Heart left ventricle (tissue), 16 donors: ENCODE data around the gene TMEM175. TPM values are rescaled to one million over a fixed set of nuclear protein-coding genes. Genes with fewer than 3 reads are reported as not detected.
A peak's percentile ranks its signal among the peaks of the same experiment; 100 is the strongest.

Experiments
- ATAC-seq, 4 donors: fragments of 200-7000 bp; cut with Tn5 transposase; one replicate each; pipeline ENCODE4 v1.9.1; 2020 to 2022; ENCODE audit warnings: moderate library complexity in 4 of 4, mild to moderate bottlenecking in 3 of 4, moderate number of reproducible peaks in 1 of 4
- DNase-seq, 5 donors: peaks; one replicate each; pipeline ENCODE4 v3.0.0-alpha.2; 2020
- H3K27ac ChIP-seq, 12 donors: fragments of 200-600 bp; sonication (generic) in 4 of 12; one replicate each; pipeline versions ENCODE4 v1.5.0 to v1.8.0; 2016 to 2022; ENCODE audit warnings: mild to moderate bottlenecking in 2 of 12
- H3K27me3 ChIP-seq, 9 donors: fragments of 200-600 bp; sonication (generic) in 2 of 9; one replicate each; pipeline versions ENCODE4 v1.5.1 to v1.8.0; 2016 to 2022; ENCODE audit warnings: mild to moderate bottlenecking in 3 of 9
- H3K36me3 ChIP-seq, 9 donors: fragments of 200-600 bp; sonication (generic) in 2 of 9; one replicate each; pipeline versions ENCODE4 v1.5.0 to v1.8.0; 2018 to 2022; ENCODE audit warnings: mild to moderate bottlenecking in 2 of 9
- H3K4me1 ChIP-seq, 12 donors: fragments of 200-600 bp; sonication (generic) in 4 of 12; one replicate each; pipeline versions ENCODE4 v1.5.0 to v1.8.0; 2016 to 2022; ENCODE audit warnings: mild to moderate bottlenecking in 3 of 12
- H3K4me3 ChIP-seq, 12 donors: fragments of 200-600 bp; sonication (generic) in 4 of 12; one replicate each; pipeline versions ENCODE4 v1.5.0 to v1.8.0; 2017 to 2022; ENCODE audit warnings: mild to moderate bottlenecking in 9 of 12, moderate library complexity in 4 of 12
- H3K9me3 ChIP-seq, 12 donors: fragments of 200-600 bp; sonication (generic) in 4 of 12; one replicate each; pipeline versions ENCODE4 v1.5.0 to v1.8.0; 2016 to 2022; ENCODE audit warnings: mild to moderate bottlenecking in 1 of 12
- CTCF ChIP-seq, 12 donors: fragments of 200-600 bp; sonication (generic) in 4 of 12; IDR thresholded peaks; one replicate each; pipeline versions ENCODE4 v1.5.0 to v1.8.0; 2018 to 2022; ENCODE audit warnings: antibody characterized with exemption in 12 of 12, mild to moderate bottlenecking in 5 of 12
- POLR2A ChIP-seq, 2 donors: fragments of 450-650 bp; IDR thresholded peaks; one replicate each; pipeline ENCODE4 v1.6.1; 2017; ENCODE audit warnings: antibody characterized with exemption in 2 of 2, mild to moderate bottlenecking in 2 of 2, moderate library complexity in 2 of 2
- WGBS, 4 donors: extraction: QIAGEN DNeasy Blood & Tissue Kit in 2 of 4; methylation state at CpG; one replicate each; pipeline versions ENCODE4 v1.1.5 to v1.1.7; 2013 to 2018; 5-methylcytosine and 5-hydroxymethylcytosine counted together
- intact Hi-C, 10 donors: fragments of 100-400 bp; cut with DNase I; formaldehyde crosslinking; loops; one replicate each; pipeline versions ENCODE4 v1.11.1 to v1.14.2; 2022
- polyA plus RNA-seq, 2 donors: library from polyadenylated mRNA; stranded (reverse); fragments of 200-250 nt; gene quantifications; one replicate each; pipeline ENCODE4 v1.2.3, GENCODE V29; 2013
- total RNA-seq, 9 donors: library from RNA; depleted of rRNA in 2 of 9; stranded (reverse); fragments of >200 nt in 2 of 9; fragmentation: NEBNext Ultra II Directional in 3 of 9; extraction: Animal tissue kit (Norgen Biotek cat#: 25700) in 3 of 9; gene quantifications; one replicate each; pipeline versions ENCODE4 v1.1.0 to v1.2.4, GENCODE V29; 2016 to 2023
- donor health status: ischemic (EF 13 %, LVEDD 7.1; RV severe dilation, severe dysfunction).
- donor health status: healthy with polysubstance abuse.
- donor health status: DM: no; HTN: yes; CAD: no.
- donor health status: DM: no; HTN: no; CAD: no.
- donor health status: ischemic (EF 25% LVEDD 6.9; RV normal size, moderate dysfunction).
- donor health status: ischemic (EF 25% LVEDD 5.7; RV mildly dilated, moderate dysfunction).
- donor health status: healthy.
- donor health status: DM: yes; HTN: yes; CAD: no.
- donor health status: ischemic (EF 35%, LVEDD 5.7; RV mildly dilated, moderate dysfunction).
- donor health status: nonischemic (EF 11% LVEDD 7.7; RV severe dilation, severe dysfunction).
- donor health status: DM: yes; HTN: yes; CAD: no.
- donor health status: PGD.
- donor health status: ischemic (EF 29% LVEDD 5.4; RV normal size, mild dysfunction).
- donor health status: nonischemic (EF 23%, LVEDD 6.1; RV moderate dilation, normal function).

The TMEM175 gene
- total and polyA plus RNA-seq, 11 donors, result 14.2 to 34.6 (median 20.1) TPM

DNA sequence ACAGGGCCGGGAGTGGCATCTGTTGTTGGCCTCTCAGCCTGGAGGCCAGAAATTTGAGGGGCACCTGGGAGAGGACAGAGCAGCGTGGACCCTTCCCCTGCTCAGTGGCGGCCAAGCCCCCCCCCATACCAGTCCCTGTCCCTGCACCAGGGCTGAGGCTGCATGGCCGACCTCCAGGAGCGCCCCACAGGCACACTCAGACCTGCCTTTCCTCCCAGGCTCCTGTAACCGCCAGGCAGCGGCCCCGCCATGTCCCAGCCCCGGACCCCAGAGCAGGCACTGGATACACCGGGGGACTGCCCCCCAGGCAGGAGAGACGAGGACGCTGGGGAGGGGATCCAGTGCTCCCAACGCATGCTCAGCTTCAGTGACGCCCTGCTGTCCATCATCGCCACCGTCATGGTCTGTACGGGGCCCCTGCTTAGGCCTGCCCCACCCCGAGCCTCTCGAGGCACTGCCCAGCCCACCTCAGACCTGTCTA is 15.3 kb downstream of the TMEM175 start:
- H3K4me1 ChIP-seq, result peaks cover 0 to 18% (median 0%) of the 10 kb centered on the region in 12 donors
- no peaks in the 10 kb centered on the region for H3K27me3 ChIP-seq
- H3K4me3 ChIP-seq, result no peak overlapping the region
- H3K27ac ChIP-seq, result no peak overlapping the region
- peaks cover 0 to 19% (median 8%) of the 10 kb centered on the region in 9 donors for H3K36me3 ChIP-seq
- ATAC-seq (no peak), DNase-seq (peak in 2 of 5 donors; percentile 14 to 21)
- intact Hi-C loops, result no loop called here
- no peaks in the 10 kb centered on the region for H3K9me3 ChIP-seq
- TF ChIP-seq CTCF (IDR thresholded peaks at IDR 0.05) (no peak), POLR2A (IDR thresholded peaks at IDR 0.05) (no peak)
- WGBS, 4 donors, result 92 to 95% (median 93%) methylated on average over 18 to 19 of the region's 19 CpGs

DNA sequence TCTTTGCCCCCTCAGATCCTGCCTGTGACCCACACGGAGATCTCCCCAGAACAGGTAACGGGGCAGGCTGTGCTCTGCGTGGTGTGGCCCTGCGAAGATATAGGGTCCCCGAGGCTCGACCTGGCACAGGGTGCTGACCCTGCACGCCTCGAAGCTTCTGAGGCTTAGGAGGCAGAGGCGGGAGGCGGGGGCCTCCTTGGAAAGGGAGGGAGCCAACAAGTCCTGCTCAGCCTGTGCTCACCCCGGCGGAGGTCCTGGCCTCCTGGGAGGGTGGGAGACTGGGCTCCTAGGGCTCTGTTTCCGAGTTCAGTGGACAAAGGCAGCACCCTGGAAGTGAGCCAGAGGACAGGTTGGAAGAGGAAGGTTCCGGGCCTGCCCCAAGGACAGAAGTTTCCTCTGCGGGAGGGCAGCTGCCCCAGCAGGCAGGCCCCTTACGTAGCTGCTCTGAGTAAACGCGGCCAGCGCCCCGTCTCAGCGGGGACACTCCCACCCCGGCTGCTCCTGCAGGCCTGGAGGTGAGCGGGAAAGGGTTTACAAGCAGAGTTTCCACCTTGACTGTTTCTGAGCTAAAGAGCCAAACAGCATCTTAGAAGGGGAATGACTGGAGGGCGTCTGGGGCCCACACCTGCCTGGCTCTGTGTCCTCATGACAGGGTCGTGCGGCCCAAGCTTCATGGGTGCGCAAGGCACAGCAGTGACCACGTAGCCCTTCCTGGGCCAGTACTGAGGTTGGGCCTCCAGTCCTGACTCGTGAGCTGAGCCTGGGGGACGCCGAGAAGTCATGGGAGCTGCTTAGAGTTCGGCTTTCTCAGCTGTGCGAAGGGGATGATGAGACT is 16.1 kb downstream of the TMEM175 start:
- intact Hi-C loops, result no loop called here
- TF ChIP-seq POLR2A (IDR thresholded peaks at IDR 0.05) (no peak), CTCF (IDR thresholded peaks at IDR 0.05) (no peak)
- peak in 3 of 5 donors; percentile 19 to 31 (median 28) for DNase-seq

DNA sequence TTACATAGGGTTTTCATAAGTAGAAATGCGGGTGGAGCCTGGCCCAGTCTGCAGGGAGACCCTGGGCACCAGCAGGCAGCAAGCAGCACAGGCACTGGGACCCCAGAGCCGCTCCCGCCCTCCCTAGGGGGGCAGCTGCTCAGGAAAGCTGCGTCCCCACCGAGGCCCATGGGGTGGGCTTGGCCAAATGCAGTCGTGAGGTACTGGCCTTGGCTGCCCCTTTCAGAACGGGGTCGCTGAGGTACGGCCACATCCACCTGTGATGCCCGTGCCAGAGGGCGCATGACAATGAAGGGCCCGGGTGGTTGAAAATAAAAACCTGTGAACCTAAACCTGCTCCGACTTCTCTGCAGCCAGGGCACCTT is 16.7 kb downstream of the TMEM175 start:
- Histone ChIP-seq H3K27ac (no peak overlapping the region), H3K27me3 (no peaks in the 10 kb centered on the region), H3K36me3 (peaks cover 0 to 21% (median 7%) of the 10 kb centered on the region in 9 donors), H3K4me3 (no peak overlapping the region), H3K9me3 (no peaks in the 10 kb centered on the region), H3K4me1 (peaks cover 0 to 18% (median 0%) of the 10 kb centered on the region in 12 donors)
- DNase-seq (peak in 1 of 5 donors; percentile 12), ATAC-seq (no peak)
- TF ChIP-seq POLR2A (IDR thresholded peaks at IDR 0.05) (no peak), CTCF (IDR thresholded peaks at IDR 0.05) (no peak)
- WGBS, 4 donors, result 86 to 97% (median 92%) methylated on average over 4 to 13 of the region's 13 CpGs
- intact Hi-C loops, result no loop called here

More for the DNA sequence above, 16.1 kb downstream of the TMEM175 start:
- Histone ChIP-seq H3K36me3 (peaks cover 0 to 21% (median 8%) of the 10 kb centered on the region in 9 donors), H3K4me1 (peaks cover 0 to 18% (median 0%) of the 10 kb centered on the region in 12 donors), H3K27me3 (no peaks in the 10 kb centered on the region), H3K27ac (no peak overlapping the region), H3K9me3 (no peaks in the 10 kb centered on the region), H3K4me3 (no peak overlapping the region)
- ATAC-seq, result peak in 1 of 4 donors; percentile 11
- 78 to 89% (median 78%) methylated on average over 24 to 33 of the region's 33 CpGs for WGBS, 4 donors

DNA sequence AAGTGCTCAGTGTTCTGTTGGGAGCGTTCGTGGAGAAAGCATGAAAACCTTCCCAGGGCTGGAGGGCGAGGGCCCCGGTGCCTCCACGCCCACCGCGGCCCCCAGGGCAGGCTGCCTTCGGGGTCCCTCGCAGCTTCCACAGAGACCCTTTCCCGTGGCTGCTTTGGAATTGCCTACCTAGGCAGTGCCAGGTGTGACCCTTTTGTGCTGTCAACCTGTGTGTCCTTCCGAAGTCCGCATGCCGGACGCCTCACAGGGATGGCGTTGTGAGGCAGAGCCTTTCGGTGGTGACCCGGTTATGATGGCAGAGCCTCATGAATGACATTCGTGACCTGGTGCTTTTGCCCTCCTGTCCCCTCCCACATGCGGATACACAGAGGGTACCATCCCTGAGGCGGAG is 17.4 kb downstream of the TMEM175 start:
- H3K27ac ChIP-seq, result no peak overlapping the region
- no peak overlapping the region for H3K4me3 ChIP-seq
- no peaks in the 10 kb centered on the region for H3K27me3 ChIP-seq
- ATAC-seq (no peak), DNase-seq (no peak)
- intact Hi-C loops, result no loop called here
- WGBS, 4 donors, result 92 to 96% (median 94%) methylated on average over 17 to 20 of the region's 20 CpGs
- H3K9me3 ChIP-seq, result no peaks in the 10 kb centered on the region
- TF ChIP-seq CTCF (IDR thresholded peaks at IDR 0.05) (no peak), POLR2A (IDR thresholded peaks at IDR 0.05) (no peak)
- peaks cover 0 to 25% (median 10%) of the 10 kb centered on the region in 9 donors for H3K36me3 ChIP-seq
- peaks cover 0 to 18% (median 0%) of the 10 kb centered on the region in 12 donors for H3K4me1 ChIP-seq
